Naive B cell (primary cell): ENCODE measurements around the gene ZGRF1. TPM values are rescaled to one million over a fixed set of nuclear protein-coding genes. Genes with fewer than 3 reads are reported as not detected.

ENCODE experiments used
- ATAC-seq, 2 donors: fragments of 150-1000 bp; cut with Tn5 transposase; 2 replicates each; pipeline ENCODE4 v1.10.0; 2021; ENCODE audit warnings: low read depth in 2 of 2, mild to moderate bottlenecking in 2 of 2, moderate library complexity in 2 of 2
- DNase-seq: peaks from one replicate; pipeline ENCODE4 v3.0.0; 2022
- H3K27ac Mint-ChIP-seq, 6 donors: one replicate each; pipeline ENCODE4 v1.8.0; 2020 to 2022; ENCODE audit warnings: mild to moderate bottlenecking in 6 of 6, mixed read lengths in 6 of 6, moderate library complexity in 5 of 6, inconsistent platforms in 2 of 6
- H3K27me3 Mint-ChIP-seq, 3 donors: one replicate each; pipeline ENCODE4 v1.8.0; 2021 to 2022; ENCODE audit warnings: mixed read lengths in 3 of 3, mild to moderate bottlenecking in 1 of 3
- H3K36me3 Mint-ChIP-seq, 2 donors: one replicate each; pipeline ENCODE4 v1.8.0; 2020 to 2022; ENCODE audit warnings: mixed read lengths in 2 of 2, inconsistent platforms in 1 of 2, mild to moderate bottlenecking in 1 of 2
- H3K4me1 Mint-ChIP-seq, 3 donors: one replicate each; pipeline ENCODE4 v1.8.0; 2020 to 2022; ENCODE audit warnings: mixed read lengths in 3 of 3, inconsistent platforms in 1 of 3, mild to moderate bottlenecking in 1 of 3, moderate library complexity in 1 of 3
- H3K4me3 Mint-ChIP-seq, 8 donors: one replicate each; pipeline ENCODE4 v1.8.0; 2020 to 2022; ENCODE audit warnings: mild to moderate bottlenecking in 8 of 8, mixed read lengths in 8 of 8, moderate library complexity in 8 of 8, inconsistent platforms in 2 of 8
- H3K9me3 Mint-ChIP-seq, 7 donors: one replicate each; pipeline ENCODE4 v1.8.0; 2020 to 2022; ENCODE audit warnings: mixed read lengths in 7 of 7, mild to moderate bottlenecking in 5 of 7, inconsistent platforms in 2 of 7, moderate library complexity in 1 of 7
- polyA plus RNA-seq, 6 donors: library from polyadenylated mRNA; unstranded; fragments of 300-500 nt; fragmentation: Illumina TruSeq; gene quantifications; one replicate each; pipeline ENCODE4 v1.2.3, GENCODE V29; 2021; ENCODE audit warnings: low read depth in 6 of 6

ZGRF1 gene
- polyA plus RNA-seq, 6 donors from 2014 or later: 2.0 to 4.5 (median 4.1) TPM

- H3K27me3 Mint-ChIP-seq: no peaks in the 10 kb centered on the region
- H3K9me3 Mint-ChIP-seq: peaks cover 2 to 8% (median 4%) of the 10 kb centered on the region in 7 donors
- ATAC-seq (no peak), DNase-seq (no peak)
- H3K4me1 Mint-ChIP-seq: peaks cover 4 to 6% (median 4%) of the 10 kb centered on the region in 3 donors
- H3K36me3 Mint-ChIP-seq: peaks cover 10 to 13% of the 10 kb centered on the region in 2 donors
- H3K4me3 Mint-ChIP-seq: no peak overlapping the region
- H3K27ac Mint-ChIP-seq: no peak overlapping the region
These were observed 41.7 kb downstream of the ZGRF1 start for GRCh38 chr4:112594993-112595392.

- ATAC-seq: no peak
- Mint-ChIP-seq H3K9me3 (peaks cover 2 to 8% (median 4%) of the 10 kb centered on the region in 7 donors), H3K36me3 (peaks cover 10 to 13% of the 10 kb centered on the region in 2 donors), H3K27me3 (no peaks in the 10 kb centered on the region), H3K27ac (peak overlapping the region in 1 of 6 donors; percentile 67), H3K4me1 (peaks cover 4 to 6% (median 4%) of the 10 kb centered on the region in 3 donors), H3K4me3 (no peak overlapping the region)
- DNase-seq: no peak
These were observed 43.1 kb downstream of the ZGRF1 start for GRCh38 chr4:112593438-112594133.

- Mint-ChIP-seq H3K27ac (peak overlapping the region in 1 of 6 donors; percentile 72), H3K4me1 (peaks cover 4 to 6% (median 4%) of the 10 kb centered on the region in 3 donors), H3K4me3 (no peak overlapping the region), H3K36me3 (peaks cover 10 to 16% of the 10 kb centered on the region in 2 donors), H3K9me3 (peaks cover 2 to 8% (median 4%) of the 10 kb centered on the region in 7 donors), H3K27me3 (no peaks in the 10 kb centered on the region)
- ATAC-seq (no peak), DNase-seq (no peak)
These were observed 44.0 kb downstream of the ZGRF1 start for GRCh38 chr4:112592717-112593116.

- no peaks in the 10 kb centered on the region for H3K27me3 Mint-ChIP-seq
- peaks cover 2 to 8% (median 4%) of the 10 kb centered on the region in 7 donors for H3K9me3 Mint-ChIP-seq
- no peak overlapping the region for H3K4me3 Mint-ChIP-seq
- DNase-seq: no peak
- peaks cover 4 to 6% (median 4%) of the 10 kb centered on the region in 3 donors for H3K4me1 Mint-ChIP-seq
- peaks cover 10 to 16% of the 10 kb centered on the region in 2 donors for H3K36me3 Mint-ChIP-seq
- peak overlapping the region in 1 of 6 donors; percentile 6 for H3K27ac Mint-ChIP-seq
- no peak for ATAC-seq
These were observed 45.1 kb downstream of the ZGRF1 start for GRCh38 chr4:112591593-112591992.

- DNase-seq (no peak), ATAC-seq (no peak)
- H3K4me3 Mint-ChIP-seq: no peak overlapping the region
- H3K4me1 Mint-ChIP-seq: peaks cover 4 to 6% (median 4%) of the 10 kb centered on the region in 3 donors
- H3K9me3 Mint-ChIP-seq: peaks cover 2 to 8% (median 4%) of the 10 kb centered on the region in 7 donors
- H3K27ac Mint-ChIP-seq: no peak overlapping the region
- H3K36me3 Mint-ChIP-seq: peaks cover 10 to 16% of the 10 kb centered on the region in 2 donors
- H3K27me3 Mint-ChIP-seq: no peaks in the 10 kb centered on the region
These were observed 47.5 kb downstream of the ZGRF1 start for GRCh38 chr4:112589206-112589605.

- no peak overlapping the region for H3K27ac Mint-ChIP-seq
- no peaks in the 10 kb centered on the region for H3K4me1 Mint-ChIP-seq
- H3K27me3 Mint-ChIP-seq: no peaks in the 10 kb centered on the region
- DNase-seq (no peak), ATAC-seq (no peak)
- H3K9me3 Mint-ChIP-seq: no peaks in the 10 kb centered on the region
- no peak overlapping the region for H3K4me3 Mint-ChIP-seq
- H3K36me3 Mint-ChIP-seq: peaks cover 0 to 10% of the 10 kb centered on the region in 2 donors
These were observed 50.6 kb downstream of the ZGRF1 start for GRCh38 chr4:112585977-112586736.

- no peak for ATAC-seq
- Mint-ChIP-seq H3K9me3 (peaks cover 0 to 3% (median 0%) of the 10 kb centered on the region in 7 donors), H3K36me3 (peaks cover 0 to 5% of the 10 kb centered on the region in 2 donors), H3K4me3 (no peak overlapping the region), H3K27me3 (no peaks in the 10 kb centered on the region), H3K4me1 (no peaks in the 10 kb centered on the region), H3K27ac (no peak overlapping the region)
- DNase-seq: no peak
These were observed 69.2 kb downstream of the ZGRF1 start for GRCh38 chr4:112567536-112567935.

GRCh38 chr4:112564706-112565270 is 71.9 kb downstream of the ZGRF1 start:
- H3K4me1 Mint-ChIP-seq: peaks cover 6 to 11% (median 8%) of the 10 kb centered on the region in 3 donors
- DNase-seq: no peak
- no peak for ATAC-seq
- H3K36me3 Mint-ChIP-seq: peaks cover 0 to 5% of the 10 kb centered on the region in 2 donors
- no peak overlapping the region for H3K4me3 Mint-ChIP-seq
- H3K9me3 Mint-ChIP-seq: peaks cover 0 to 3% (median 0%) of the 10 kb centered on the region in 7 donors
- no peaks in the 10 kb centered on the region for H3K27me3 Mint-ChIP-seq
- H3K27ac Mint-ChIP-seq: no peak overlapping the region

GRCh38 chr4:112563431-112564200 is 73.1 kb downstream of the ZGRF1 start:
- ATAC-seq: no peak
- Mint-ChIP-seq H3K4me3 (no peak overlapping the region), H3K27me3 (no peaks in the 10 kb centered on the region), H3K4me1 (peaks cover 9 to 16% (median 11%) of the 10 kb centered on the region in 3 donors), H3K27ac (no peak overlapping the region), H3K36me3 (peaks cover 0 to 7% of the 10 kb centered on the region in 2 donors), H3K9me3 (peaks cover 0 to 3% (median 0%) of the 10 kb centered on the region in 7 donors)
- no peak for DNase-seq

GRCh38 chr4:112562254-112562879 is 74.3 kb downstream of the ZGRF1 start:
- H3K27ac Mint-ChIP-seq: no peak overlapping the region

GRCh38 chr4:112560084-112560483 is 76.6 kb downstream of the ZGRF1 start:
- no peaks in the 10 kb centered on the region for H3K27me3 Mint-ChIP-seq
- DNase-seq: peak; percentile 31
- peaks cover 0 to 4% of the 10 kb centered on the region in 2 donors for H3K36me3 Mint-ChIP-seq
- H3K27ac Mint-ChIP-seq: peak overlapping the region in 5 of 6 donors; percentile 2 to 88 (median 23)
- H3K4me1 Mint-ChIP-seq: peaks cover 9 to 16% (median 11%) of the 10 kb centered on the region in 3 donors
- peak; percentile 87 to 96 for ATAC-seq
- H3K4me3 Mint-ChIP-seq: peak overlapping the region in 4 of 8 donors; percentile 4 to 34 (median 5)
- H3K9me3 Mint-ChIP-seq: no peaks in the 10 kb centered on the region

More at GRCh38 chr4:112562254-112562879, 74.3 kb downstream of the ZGRF1 start:
- Mint-ChIP-seq H3K9me3 (peaks cover 0 to 3% (median 0%) of the 10 kb centered on the region in 7 donors), H3K27me3 (no peaks in the 10 kb centered on the region), H3K36me3 (peaks cover 0 to 8% of the 10 kb centered on the region in 2 donors), H3K4me3 (no peak overlapping the region), H3K4me1 (peaks cover 9 to 16% (median 11%) of the 10 kb centered on the region in 3 donors)
- ATAC-seq (no peak), DNase-seq (no peak)

- ATAC-seq (no peak), DNase-seq (no peak)
- H3K9me3 Mint-ChIP-seq: peaks cover 0 to 2% (median 0%) of the 10 kb centered on the region in 7 donors
- H3K27me3 Mint-ChIP-seq: no peaks in the 10 kb centered on the region
- no peak overlapping the region for H3K4me3 Mint-ChIP-seq
- H3K4me1 Mint-ChIP-seq: peaks cover 9 to 16% (median 11%) of the 10 kb centered on the region in 3 donors
- H3K27ac Mint-ChIP-seq: no peak overlapping the region
- peaks cover 0 to 4% of the 10 kb centered on the region in 2 donors for H3K36me3 Mint-ChIP-seq
These were observed 77.7 kb downstream of the ZGRF1 start for GRCh38 chr4:112559053-112559452.
